ENCODE measurements around the gene PRKG1.

DNA sequence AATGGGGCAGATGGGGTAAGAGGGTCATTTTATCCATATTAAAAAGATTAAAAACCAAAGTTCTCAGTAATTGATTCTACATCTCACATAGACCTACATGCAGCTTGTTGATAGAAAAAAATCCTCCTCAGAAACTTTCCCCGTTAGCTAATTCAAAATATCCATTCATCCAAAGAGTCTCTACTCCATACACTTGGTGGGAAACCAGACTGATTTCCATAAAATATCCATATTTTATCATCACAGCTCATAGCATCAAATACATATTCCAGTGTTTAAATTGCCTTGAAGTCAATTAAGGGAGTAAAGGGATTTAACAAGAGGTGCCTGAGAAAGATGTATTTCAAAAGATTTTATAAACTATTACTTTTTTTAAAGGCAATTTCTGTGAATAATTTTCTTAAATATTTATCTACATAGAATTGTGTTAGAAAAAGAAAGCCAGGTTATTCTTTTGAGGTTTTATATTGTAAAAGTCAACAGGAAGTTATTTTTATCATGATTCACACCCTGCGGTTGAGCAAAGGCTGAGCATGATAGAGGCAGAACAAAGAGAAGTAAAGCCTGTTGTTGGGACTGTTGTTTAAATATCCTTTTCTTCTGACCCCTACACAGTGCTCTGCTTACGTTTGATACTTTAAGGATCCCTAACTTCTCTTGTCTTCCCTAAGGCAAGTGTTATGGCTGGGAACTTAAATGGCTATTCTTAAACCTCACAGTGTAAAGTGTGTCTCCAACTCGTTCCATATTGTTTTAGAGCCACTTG lies 266.7 kb downstream of the PRKG1 start:
- TF ChIP-seq, protein P1, sequence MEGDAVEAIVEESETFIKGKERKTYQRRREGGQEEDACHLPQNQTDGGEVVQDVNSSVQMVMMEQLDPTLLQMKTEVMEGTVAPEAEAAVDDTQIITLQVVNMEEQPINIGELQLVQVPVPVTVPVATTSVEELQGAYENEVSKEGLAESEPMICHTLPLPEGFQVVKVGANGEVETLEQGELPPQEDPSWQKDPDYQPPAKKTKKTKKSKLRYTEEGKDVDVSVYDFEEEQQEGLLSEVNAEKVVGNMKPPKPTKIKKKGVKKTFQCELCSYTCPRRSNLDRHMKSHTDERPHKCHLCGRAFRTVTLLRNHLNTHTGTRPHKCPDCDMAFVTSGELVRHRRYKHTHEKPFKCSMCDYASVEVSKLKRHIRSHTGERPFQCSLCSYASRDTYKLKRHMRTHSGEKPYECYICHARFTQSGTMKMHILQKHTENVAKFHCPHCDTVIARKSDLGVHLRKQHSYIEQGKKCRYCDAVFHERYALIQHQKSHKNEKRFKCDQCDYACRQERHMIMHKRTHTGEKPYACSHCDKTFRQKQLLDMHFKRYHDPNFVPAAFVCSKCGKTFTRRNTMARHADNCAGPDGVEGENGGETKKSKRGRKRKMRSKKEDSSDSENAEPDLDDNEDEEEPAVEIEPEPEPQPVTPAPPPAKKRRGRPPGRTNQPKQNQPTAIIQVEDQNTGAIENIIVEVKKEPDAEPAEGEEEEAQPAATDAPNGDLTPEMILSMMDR (conservative IDR thresholded peaks at IDR 0.05 in 1 of 2, IDR thresholded peaks at IDR 0.05 in 1 of 2; ENCODE audit: extremely low read depth in 1 of 2, insufficient read depth in 1 of 2, low read depth in 1 of 2, low read length in 2 of 2): no peak
- no peak for TF ChIP-seq EZH2 (IDR thresholded peaks at IDR 0.05; ENCODE audit: borderline replicate concordance, low read length)
